ENCODE results near the gene CHCHD6. TPM values are rescaled to one million over a fixed set of nuclear protein-coding genes. Genes with fewer than 3 reads are reported as not detected.

CHCHD6 gene
- total and polyA plus RNA-seq, 4 donors, result 12.1 to 22.6 (median 17.5) TPM

GRCh38 chr3:126672741-126673140, 31.3 kb upstream of the CHCHD6 start:
- H3K27me3 ChIP-seq (ENCODE audit: control insufficient read depth in 3 of 3, insufficient read depth in 3 of 3, low read length in 2 of 3), result peaks cover 0 to 10% (median 0%) of the 10 kb centered on the region in 3 donors
- H3K27ac ChIP-seq (ENCODE audit: low read depth in 1 of 2, low read length in 1 of 2), result no peak overlapping the region
- no peak overlapping the region for H3K4me3 ChIP-seq
- TF ChIP-seq CTCF (IDR thresholded peaks at IDR 0.05; ENCODE audit: control extremely low read depth, extremely low read depth), result no peak
- H3K36me3 ChIP-seq (ENCODE audit: control insufficient read depth in 4 of 4, insufficient read depth in 4 of 4, low read length in 4 of 4), result no peaks in the 10 kb centered on the region
- H3K9ac ChIP-seq (ENCODE audit: insufficient read depth in 1 of 2, low read length in 2 of 2), result no peak overlapping the region
- H3K9me3 ChIP-seq (ENCODE audit: control insufficient read depth in 4 of 4, insufficient read depth in 3 of 4, low read length in 3 of 4), result no peaks in the 10 kb centered on the region
- WGBS, 2 donors, result 93 to 95% methylated on average over 6 of the region's 6 CpGs
- no peak for DNase-seq
- ATAC-seq (ENCODE audit: insufficient read depth, low FRiP score), result no peak
- no peaks in the 10 kb centered on the region for H3K4me1 ChIP-seq (ENCODE audit: control insufficient read depth in 5 of 5, insufficient read depth in 5 of 5, low read length in 5 of 5)

GRCh38 chr3:126676919-126677705, 26.9 kb upstream of the CHCHD6 start:
- Histone ChIP-seq H3K9me3 (ENCODE audit: control insufficient read depth in 4 of 4, insufficient read depth in 3 of 4, low read length in 3 of 4) (no peaks in the 10 kb centered on the region), H3K36me3 (ENCODE audit: control insufficient read depth in 4 of 4, insufficient read depth in 4 of 4, low read length in 4 of 4) (no peaks in the 10 kb centered on the region), H3K27me3 (ENCODE audit: control insufficient read depth in 3 of 3, insufficient read depth in 3 of 3, low read length in 2 of 3) (peaks cover 3 to 20% (median 4%) of the 10 kb centered on the region in 3 donors), H3K9ac (ENCODE audit: insufficient read depth in 1 of 2, low read length in 2 of 2) (no peak overlapping the region), H3K4me3 (no peak overlapping the region), H3K27ac (ENCODE audit: low read depth in 1 of 2, low read length in 1 of 2) (no peak overlapping the region), H3K4me1 (ENCODE audit: control insufficient read depth in 5 of 5, insufficient read depth in 5 of 5, low read length in 5 of 5) (peaks cover 0 to 14% (median 2%) of the 10 kb centered on the region in 5 donors)
- no peak for TF ChIP-seq CTCF (IDR thresholded peaks at IDR 0.05; ENCODE audit: control extremely low read depth, extremely low read depth)
- ATAC-seq (ENCODE audit: insufficient read depth, low FRiP score) (no peak), DNase-seq (no peak)
- WGBS, 2 donors, result 81 to 87% methylated on average over 7 of the region's 7 CpGs

- ATAC-seq (ENCODE audit: insufficient read depth, low FRiP score), result no peak
- H3K27ac ChIP-seq (ENCODE audit: low read depth in 1 of 2, low read length in 1 of 2), result no peak overlapping the region
- H3K9ac ChIP-seq (ENCODE audit: insufficient read depth in 1 of 2, low read length in 2 of 2), result no peak overlapping the region
- WGBS, 2 donors, result 84 to 87% methylated on average over 13 of the region's 13 CpGs
- DNase-seq, result no peak
- H3K27me3 ChIP-seq (ENCODE audit: control insufficient read depth in 3 of 3, insufficient read depth in 3 of 3, low read length in 2 of 3), result peaks cover 3 to 20% (median 4%) of the 10 kb centered on the region in 3 donors
- H3K4me3 ChIP-seq, result no peak overlapping the region
- peaks cover 0 to 14% (median 2%) of the 10 kb centered on the region in 5 donors for H3K4me1 ChIP-seq (ENCODE audit: control insufficient read depth in 5 of 5, insufficient read depth in 5 of 5, low read length in 5 of 5)
- no peaks in the 10 kb centered on the region for H3K9me3 ChIP-seq (ENCODE audit: control insufficient read depth in 4 of 4, insufficient read depth in 3 of 4, low read length in 3 of 4)
- TF ChIP-seq CTCF (IDR thresholded peaks at IDR 0.05; ENCODE audit: control extremely low read depth, extremely low read depth), result no peak
- H3K36me3 ChIP-seq (ENCODE audit: control insufficient read depth in 4 of 4, insufficient read depth in 4 of 4, low read length in 4 of 4), result no peaks in the 10 kb centered on the region
Observed at GRCh38 chr3:126677862-126678503, 26.1 kb upstream of the CHCHD6 start.
